ENCODE measurements around the gene HAT1.
A peak's percentile ranks its signal among the peaks of the same experiment; 100 is the strongest.

HAT1 gene

DNA sequence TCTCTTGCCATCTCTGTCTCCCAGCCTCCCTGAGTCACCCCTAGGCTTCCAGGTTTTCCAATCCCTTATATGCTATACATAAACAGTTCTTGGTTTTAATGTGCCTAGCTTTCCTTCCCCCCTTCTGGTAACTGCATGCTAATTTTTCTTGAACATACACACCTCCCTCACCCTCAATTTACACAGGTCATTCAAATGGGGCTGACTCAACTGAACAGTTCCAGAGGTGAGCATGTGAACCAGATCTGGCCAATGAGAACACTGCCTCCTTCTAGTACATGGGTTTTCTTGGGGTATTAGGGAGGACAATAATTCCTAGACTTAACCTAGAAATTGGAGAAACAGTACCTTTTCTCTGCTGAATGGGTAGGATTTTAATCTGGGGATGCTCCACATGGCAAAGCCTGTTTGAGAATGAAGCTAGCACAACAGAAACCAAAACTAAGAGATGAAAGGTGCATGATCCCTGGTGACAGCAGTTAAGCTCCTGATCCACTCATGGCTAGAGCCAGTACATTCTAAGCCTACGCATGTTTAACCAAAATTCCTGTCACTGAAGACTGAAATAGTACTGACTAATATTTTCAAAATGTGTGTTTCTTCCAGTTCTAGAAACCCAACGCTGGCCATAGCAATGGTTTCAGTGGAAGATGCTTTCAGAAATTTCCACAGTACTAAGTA lies 40.0 kb upstream of the HAT1 start:
- DNase-seq (ENCODE audit: low spot score) = no peak
- POLR2A ChIA-PET (ENCODE audit: low non-redundant PET) = no interaction called here
- CTCF ChIA-PET = no interaction called here
- TF ChIP-seq, protein P1, sequence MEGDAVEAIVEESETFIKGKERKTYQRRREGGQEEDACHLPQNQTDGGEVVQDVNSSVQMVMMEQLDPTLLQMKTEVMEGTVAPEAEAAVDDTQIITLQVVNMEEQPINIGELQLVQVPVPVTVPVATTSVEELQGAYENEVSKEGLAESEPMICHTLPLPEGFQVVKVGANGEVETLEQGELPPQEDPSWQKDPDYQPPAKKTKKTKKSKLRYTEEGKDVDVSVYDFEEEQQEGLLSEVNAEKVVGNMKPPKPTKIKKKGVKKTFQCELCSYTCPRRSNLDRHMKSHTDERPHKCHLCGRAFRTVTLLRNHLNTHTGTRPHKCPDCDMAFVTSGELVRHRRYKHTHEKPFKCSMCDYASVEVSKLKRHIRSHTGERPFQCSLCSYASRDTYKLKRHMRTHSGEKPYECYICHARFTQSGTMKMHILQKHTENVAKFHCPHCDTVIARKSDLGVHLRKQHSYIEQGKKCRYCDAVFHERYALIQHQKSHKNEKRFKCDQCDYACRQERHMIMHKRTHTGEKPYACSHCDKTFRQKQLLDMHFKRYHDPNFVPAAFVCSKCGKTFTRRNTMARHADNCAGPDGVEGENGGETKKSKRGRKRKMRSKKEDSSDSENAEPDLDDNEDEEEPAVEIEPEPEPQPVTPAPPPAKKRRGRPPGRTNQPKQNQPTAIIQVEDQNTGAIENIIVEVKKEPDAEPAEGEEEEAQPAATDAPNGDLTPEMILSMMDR (conservative IDR thresholded peaks at IDR 0.05; ENCODE audit: low read depth) = no peak
- H3K27ac ChIP-seq = no peak overlapping the region

DNA sequence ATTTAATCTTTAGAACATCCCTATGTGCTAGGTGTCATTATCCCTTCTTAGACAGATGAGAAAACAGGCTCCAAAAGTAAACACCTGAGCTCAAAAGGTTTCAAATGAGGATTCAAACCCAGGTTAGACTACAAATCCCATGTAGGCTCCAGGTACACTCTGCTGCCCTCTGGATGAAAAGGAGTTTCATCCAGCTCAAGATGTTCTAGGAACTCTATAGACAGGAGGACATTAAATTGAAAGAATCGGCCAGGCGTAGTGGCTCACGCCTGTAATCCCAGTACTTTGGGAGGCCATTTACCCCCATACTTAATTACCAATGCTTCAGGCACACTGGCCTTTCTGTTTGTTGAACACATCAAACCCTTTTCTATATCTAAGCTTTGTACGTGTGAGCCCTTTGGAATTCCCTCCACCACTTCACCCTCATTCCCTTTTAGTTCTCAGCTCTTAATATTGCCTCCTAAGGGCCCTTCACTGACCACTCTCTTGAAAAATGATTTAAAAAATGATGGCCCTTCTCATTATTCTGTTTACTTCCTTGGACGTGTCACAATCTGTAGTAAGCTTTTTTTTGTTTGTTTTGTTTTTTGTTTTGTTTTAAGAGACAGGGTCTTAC lies 38.9 kb upstream of the HAT1 start:
- POLR2A ChIA-PET (ENCODE audit: low non-redundant PET) = no interaction called here
- no peak for DNase-seq (ENCODE audit: low spot score)

DNA sequence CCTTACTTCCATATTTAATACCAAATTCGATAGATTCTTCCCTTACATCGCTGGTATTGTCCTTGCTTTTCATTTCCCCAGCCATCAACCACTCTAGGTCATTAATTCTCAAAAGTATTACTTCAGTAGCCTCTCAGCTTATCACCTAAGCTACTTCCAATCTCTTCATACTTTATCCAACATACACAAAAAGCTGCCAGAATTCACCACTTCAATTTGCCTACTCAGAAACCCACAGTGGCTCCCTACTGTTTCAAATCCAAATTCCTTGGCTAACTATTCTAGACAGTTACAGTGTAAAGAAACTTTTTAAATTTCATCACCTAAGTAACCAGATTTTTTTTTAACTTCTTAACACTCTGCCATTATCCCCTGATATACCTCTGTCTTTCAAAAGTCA lies 32.9 kb upstream of the HAT1 start:
- ChIA-PET POLR2A (ENCODE audit: low non-redundant PET) (no interaction called here), CTCF (no interaction called here)
- H3K27ac ChIP-seq = no peak overlapping the region
- TF ChIP-seq, protein P1 (conservative IDR thresholded peaks at IDR 0.05; ENCODE audit: low read depth) = no peak
- DNase-seq (ENCODE audit: low spot score) = no peak

More for the DNA sequence above, 38.9 kb upstream of the HAT1 start:
- TF ChIP-seq, protein P1 (conservative IDR thresholded peaks at IDR 0.05; ENCODE audit: low read depth) = no peak
- H3K27ac ChIP-seq = no peak overlapping the region
- CTCF ChIA-PET = interaction anchor here (0.6 to 0.7 kb wide), 3 partner anchors 11 to 38 kb away, joined by 3 read pairs; partner anchors contain the start of gene SLC25A12

DNA sequence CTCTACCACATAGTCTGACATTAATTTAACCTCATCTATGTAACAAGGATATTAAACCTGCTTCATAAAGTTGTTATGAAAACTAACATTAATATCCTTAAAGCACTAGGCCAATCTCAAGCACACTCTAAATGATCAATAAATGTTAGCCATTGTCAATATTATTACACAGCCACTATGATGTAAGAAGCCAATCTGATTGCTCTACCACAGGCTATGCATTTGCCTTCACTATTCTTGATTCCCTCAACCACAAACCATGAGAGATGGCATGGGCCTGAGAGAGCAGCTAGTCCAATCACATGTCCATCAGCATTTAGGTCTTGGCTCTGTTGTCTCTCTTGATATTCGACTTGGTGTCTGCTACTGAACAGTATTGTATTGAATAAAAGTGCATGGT lies 32.5 kb upstream of the HAT1 start:
- H3K27ac ChIP-seq = no peak overlapping the region
- ChIA-PET CTCF (interaction anchor here (0.6 kb wide), 1 partner anchor 199 kb away, joined by 3 read pairs; no protein-coding TSS in a partner anchor), POLR2A (ENCODE audit: low non-redundant PET) (no interaction called here)
- TF ChIP-seq, protein P1 (conservative IDR thresholded peaks at IDR 0.05; ENCODE audit: low read depth) = no peak
- DNase-seq (ENCODE audit: low spot score) = no peak

- ChIA-PET CTCF (interaction anchor here (0.5 to 0.8 kb wide), 4 partner anchors 83 to 890 kb away, joined by 3 to 5 read pairs (median 4); no protein-coding TSS in a partner anchor), POLR2A (ENCODE audit: low non-redundant PET) (no interaction called here)
- H3K27ac ChIP-seq = peak overlapping the region; percentile 82
- TF ChIP-seq, protein P1 (conservative IDR thresholded peaks at IDR 0.05; ENCODE audit: low read depth) = no peak
- peak; percentile 18 for DNase-seq (ENCODE audit: low spot score)
Measured at GRCh38 chr2:171893196-171893823, 29.0 kb upstream of the HAT1 start.

- TF ChIP-seq, protein P1 (conservative IDR thresholded peaks at IDR 0.05; ENCODE audit: low read depth) = no peak
- ChIA-PET CTCF (interaction anchor here (0.5 to 0.7 kb wide), 3 partner anchors 11 to 96 kb away, joined by 3 to 5 read pairs (median 3); no protein-coding TSS in a partner anchor), POLR2A (ENCODE audit: low non-redundant PET) (no interaction called here)
- peak; percentile 82 for DNase-seq (ENCODE audit: low spot score)
- H3K27ac ChIP-seq = peak within 1 kb of the TSS; percentile 82
Measured at GRCh38 chr2:171893824-171894611, 28.2 kb upstream of the HAT1 start, which contains the start of gene SLC25A12. Gene SLC25A12, minus strand, starts transcription at chr2:171894244. Its CDS starts 30 bp downstream, at chr2:171894214.

Measured in RWPE1 (cell line).